ENCODE data around the gene THOC6. TPM values are rescaled to one million over a fixed set of nuclear protein-coding genes. Genes with fewer than 3 reads are reported as not detected.

Gene THOC6
- total and polyA plus RNA-seq, 9 donors = 3.5 to 21.0 (median 15.2) TPM

DNA sequence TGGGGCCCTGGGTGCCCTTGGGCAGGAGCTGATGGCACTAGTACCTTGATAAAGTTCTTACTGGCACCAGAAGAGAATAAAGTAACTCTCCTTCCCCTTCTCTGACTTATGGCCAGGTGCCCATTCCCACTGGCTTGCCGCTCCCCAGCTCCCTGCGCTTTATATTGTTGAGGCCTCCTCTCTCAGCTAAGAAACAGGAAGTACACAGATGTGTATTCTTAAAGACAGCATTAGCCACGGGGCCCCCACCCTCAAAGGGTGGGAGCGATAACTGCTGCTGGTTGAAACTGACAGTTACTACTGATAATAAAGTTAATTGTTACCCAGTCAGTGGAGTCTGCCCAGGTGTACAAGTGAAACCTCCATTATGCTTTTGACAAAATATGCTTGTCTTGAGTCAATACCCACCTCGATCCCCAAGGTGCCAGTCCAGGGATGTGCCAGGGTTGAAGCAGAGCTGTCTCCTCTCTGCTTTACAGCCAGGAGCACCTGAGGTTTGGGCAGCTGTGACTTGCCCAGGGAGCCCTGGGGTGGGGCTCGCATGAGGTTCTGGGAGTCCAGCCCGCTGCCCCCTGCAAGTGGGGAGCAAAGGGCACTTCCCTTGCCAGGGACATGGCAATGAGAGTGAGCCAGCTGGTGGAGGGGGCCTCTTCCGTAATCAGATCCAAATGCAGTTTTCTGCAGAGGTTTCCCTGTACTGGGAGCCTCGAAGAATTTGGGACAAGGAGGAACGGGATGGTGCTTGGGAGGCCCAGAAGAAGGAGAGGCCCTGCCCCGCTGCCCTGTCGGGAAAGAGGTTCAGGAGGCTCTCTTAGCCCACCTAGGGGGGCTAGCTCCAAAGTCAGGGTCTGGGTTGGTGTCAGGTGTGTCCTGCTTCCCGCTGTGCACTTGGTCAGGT, 16.5 kb upstream of the THOC6 start:
- Histone ChIP-seq H3K36me3 (no peaks in the 10 kb centered on the region), H3K4me1 (ENCODE audit: insufficient read depth) (no peaks in the 10 kb centered on the region), H3K4me3 (no peak overlapping the region), H3K27ac (no peak overlapping the region), H3K27me3 (peaks cover 8% of the 10 kb centered on the region), H3K9me3 (no peaks in the 10 kb centered on the region)
- TF ChIP-seq, protein P1, sequence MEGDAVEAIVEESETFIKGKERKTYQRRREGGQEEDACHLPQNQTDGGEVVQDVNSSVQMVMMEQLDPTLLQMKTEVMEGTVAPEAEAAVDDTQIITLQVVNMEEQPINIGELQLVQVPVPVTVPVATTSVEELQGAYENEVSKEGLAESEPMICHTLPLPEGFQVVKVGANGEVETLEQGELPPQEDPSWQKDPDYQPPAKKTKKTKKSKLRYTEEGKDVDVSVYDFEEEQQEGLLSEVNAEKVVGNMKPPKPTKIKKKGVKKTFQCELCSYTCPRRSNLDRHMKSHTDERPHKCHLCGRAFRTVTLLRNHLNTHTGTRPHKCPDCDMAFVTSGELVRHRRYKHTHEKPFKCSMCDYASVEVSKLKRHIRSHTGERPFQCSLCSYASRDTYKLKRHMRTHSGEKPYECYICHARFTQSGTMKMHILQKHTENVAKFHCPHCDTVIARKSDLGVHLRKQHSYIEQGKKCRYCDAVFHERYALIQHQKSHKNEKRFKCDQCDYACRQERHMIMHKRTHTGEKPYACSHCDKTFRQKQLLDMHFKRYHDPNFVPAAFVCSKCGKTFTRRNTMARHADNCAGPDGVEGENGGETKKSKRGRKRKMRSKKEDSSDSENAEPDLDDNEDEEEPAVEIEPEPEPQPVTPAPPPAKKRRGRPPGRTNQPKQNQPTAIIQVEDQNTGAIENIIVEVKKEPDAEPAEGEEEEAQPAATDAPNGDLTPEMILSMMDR (IDR thresholded peaks at IDR 0.05) = no peak
- TF ChIP-seq POLR2A (IDR thresholded peaks at IDR 0.05) = no peak
- TF ChIP-seq EP300 (IDR thresholded peaks at IDR 0.05) = no peak
- no peak for DNase-seq
- WGBS, 3 donors = 53 to 58% (median 53%) methylated on average over 13 of the region's 13 CpGs
- intact Hi-C loops (cut with DNase I) = no loop called here

DNA sequence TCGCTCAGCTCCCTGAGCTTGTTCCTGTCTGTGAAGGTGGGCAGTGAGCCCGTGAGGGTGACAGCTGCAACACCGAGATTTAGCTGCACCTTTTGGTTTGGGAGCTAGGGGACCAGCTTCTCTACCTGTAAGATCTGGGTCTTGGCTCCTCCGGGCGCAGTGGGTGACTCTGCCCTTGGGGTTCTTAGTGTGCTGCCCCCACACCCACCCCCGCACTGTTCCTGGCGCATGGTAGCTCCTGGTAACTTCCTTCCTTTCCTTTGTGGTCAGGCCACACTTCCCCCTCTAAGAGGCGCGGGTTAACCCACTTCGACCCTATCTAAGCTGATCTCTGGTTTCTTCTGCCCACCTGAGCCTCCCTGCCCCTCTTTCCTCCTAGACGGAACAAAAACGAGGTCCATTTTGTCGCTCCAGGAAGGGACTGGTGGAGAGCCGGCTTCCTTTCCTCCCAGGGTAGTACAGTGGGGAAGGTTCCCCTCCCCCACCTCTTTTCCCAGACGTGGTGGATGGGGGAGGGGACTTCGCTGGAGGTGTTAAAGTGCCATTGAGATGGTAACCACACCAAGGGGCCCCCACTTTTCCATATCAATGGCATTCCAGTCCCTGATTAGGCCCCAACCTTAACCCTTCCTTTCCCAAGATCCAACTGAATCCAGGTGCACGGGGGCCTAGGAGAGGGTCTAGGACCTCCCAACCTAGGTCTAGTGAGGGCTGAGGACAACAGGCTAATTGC, 15.7 kb upstream of the THOC6 start:
- Histone ChIP-seq H3K4me1 (ENCODE audit: insufficient read depth) (no peaks in the 10 kb centered on the region), H3K4me3 (no peak overlapping the region), H3K27me3 (peaks cover 8% of the 10 kb centered on the region), H3K27ac (no peak overlapping the region), H3K9me3 (no peaks in the 10 kb centered on the region), H3K36me3 (no peaks in the 10 kb centered on the region)
- WGBS, 3 donors = 21 to 34% (median 33%) methylated on average over 17 of the region's 17 CpGs
- intact Hi-C loops (cut with DNase I) = no loop called here
- no peak for DNase-seq
- no peak for TF ChIP-seq POLR2A (IDR thresholded peaks at IDR 0.05)
- TF ChIP-seq EP300 (IDR thresholded peaks at IDR 0.05) = no peak
- TF ChIP-seq, protein P1 (IDR thresholded peaks at IDR 0.05) = no peak

DNA sequence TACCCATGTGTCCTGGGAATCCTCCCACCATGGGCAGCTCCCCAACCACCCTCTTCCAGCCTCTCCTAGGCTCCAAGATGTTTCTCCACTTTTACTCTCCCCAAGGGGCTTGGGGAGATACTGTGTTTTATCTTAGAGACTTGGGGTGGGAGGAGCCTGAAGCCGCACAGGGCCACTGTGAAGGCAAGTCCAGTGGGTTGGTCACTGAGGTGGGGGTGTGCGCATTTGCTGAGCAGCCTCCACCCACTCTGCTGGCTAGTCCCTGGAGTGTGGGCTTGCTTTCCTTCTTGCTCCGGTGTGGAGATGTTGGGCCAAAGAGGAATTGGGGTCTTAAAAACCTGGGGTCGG, 15.2 kb upstream of the THOC6 start:
- no peak for TF ChIP-seq POLR2A (IDR thresholded peaks at IDR 0.05)
- TF ChIP-seq EP300 (IDR thresholded peaks at IDR 0.05) = no peak
- TF ChIP-seq, protein P1 (IDR thresholded peaks at IDR 0.05) = no peak
- no peak overlapping the region for H3K4me3 ChIP-seq
- H3K9me3 ChIP-seq = no peaks in the 10 kb centered on the region
- peaks cover 8% of the 10 kb centered on the region for H3K27me3 ChIP-seq
- H3K27ac ChIP-seq = no peak overlapping the region
- H3K36me3 ChIP-seq = no peaks in the 10 kb centered on the region
- WGBS, 3 donors = 24 to 53% (median 50%) methylated on average over 4 of the region's 4 CpGs
- intact Hi-C loops (cut with DNase I) = no loop called here
- DNase-seq = no peak
- H3K4me1 ChIP-seq (ENCODE audit: insufficient read depth) = no peaks in the 10 kb centered on the region

DNA sequence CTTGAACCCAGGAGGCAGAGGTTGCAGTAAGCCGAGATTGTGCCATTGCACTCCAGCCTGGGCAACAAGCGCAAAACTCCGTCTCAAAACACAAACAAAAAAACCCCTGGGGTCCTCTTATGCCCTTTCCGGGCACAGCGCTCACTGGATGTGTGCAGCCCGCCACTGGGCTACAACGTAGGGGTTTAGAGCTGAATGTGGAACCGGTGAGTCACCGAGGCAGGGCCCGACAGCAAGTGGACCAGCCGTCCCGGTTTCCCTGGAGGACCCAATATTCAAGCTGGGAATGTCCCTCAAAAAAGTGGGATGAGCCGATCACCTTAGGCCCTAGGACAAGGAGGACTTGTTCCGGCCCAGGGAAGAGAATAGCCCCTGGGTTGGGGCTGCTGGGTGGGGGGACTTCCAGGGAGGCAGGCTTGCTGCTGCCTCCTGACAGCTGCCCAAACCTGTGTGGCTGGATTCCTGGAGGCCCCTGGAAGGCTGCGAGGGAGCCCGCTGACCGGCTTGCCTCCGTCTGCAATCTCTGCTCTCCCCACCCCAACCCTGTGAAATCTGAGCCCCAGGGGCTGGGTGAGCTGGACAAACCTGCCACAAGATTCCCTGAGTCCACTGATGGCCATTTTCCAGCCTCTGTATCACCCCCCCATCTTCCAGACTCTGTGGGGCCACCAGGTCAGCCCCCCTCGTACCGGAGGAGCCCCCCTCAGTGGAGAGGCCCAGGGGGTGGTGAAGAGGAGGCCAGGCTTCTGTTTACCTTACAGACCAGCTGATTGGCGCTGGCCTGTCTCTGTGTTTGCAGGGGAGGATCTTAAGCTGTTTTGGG, 14.1 kb upstream of the THOC6 start:
- DNase-seq = no peak
- no peak for TF ChIP-seq POLR2A (IDR thresholded peaks at IDR 0.05)
- TF ChIP-seq EP300 (IDR thresholded peaks at IDR 0.05) = no peak
- TF ChIP-seq, protein P1 (IDR thresholded peaks at IDR 0.05) = no peak
- no peak overlapping the region for H3K27ac ChIP-seq
- H3K36me3 ChIP-seq = no peaks in the 10 kb centered on the region
- no peak overlapping the region for H3K4me3 ChIP-seq
- intact Hi-C loops (cut with DNase I) = no loop called here
- no peaks in the 10 kb centered on the region for H3K9me3 ChIP-seq
- WGBS, 3 donors = 30 to 35% (median 30%) methylated on average over 21 of the region's 21 CpGs
- H3K27me3 ChIP-seq = peaks cover 8% of the 10 kb centered on the region
- H3K4me1 ChIP-seq (ENCODE audit: insufficient read depth) = no peaks in the 10 kb centered on the region

All from ovary (tissue), 9 donors.